Mesodermal cell (in vitro differentiated cells): ENCODE measurements around the gene PICALM. TPM values are rescaled to one million over a fixed set of nuclear protein-coding genes. Genes with fewer than 3 reads are reported as not detected.

Experiments used
- H3K27ac ChIP-seq: 2 replicates; pipeline ENCODE4 v1.7.0; 2013; ENCODE audit warnings: mild to moderate bottlenecking, low read depth, low read length, moderate library complexity; ENCODE audit not compliant: severe bottlenecking
- H3K36me3 ChIP-seq: 2 replicates; pipeline ENCODE4 v1.7.1; 2013; ENCODE audit warnings: mild to moderate bottlenecking, low read length, moderate library complexity; ENCODE audit not compliant: control insufficient read depth, insufficient read depth
- H3K4me1 ChIP-seq: one replicate; pipeline ENCODE4 v1.7.1; 2013; ENCODE audit warnings: mild to moderate bottlenecking, low read length; ENCODE audit not compliant: insufficient read depth, control insufficient read depth, poor library complexity, severe bottlenecking
- H3K4me3 ChIP-seq: 2 replicates; pipeline ENCODE4 v1.7.0; 2013; ENCODE audit warnings: low read length, control low read depth, mild to moderate bottlenecking; ENCODE audit not compliant: insufficient read depth, poor library complexity, severe bottlenecking; ENCODE audit errors: extremely low read depth
- H3K9me3 ChIP-seq: 2 replicates; pipeline ENCODE4 v1.7.1; 2013; ENCODE audit warnings: mild to moderate bottlenecking, low read length, moderate library complexity; ENCODE audit not compliant: control insufficient read depth
- WGBS, 2 experiments: methylation state at CpG; one replicate each; pipeline ENCODE4 v1.1.5; 2013; ENCODE audit warnings: missing lambda C conversion rate in 2 of 2; ENCODE audit not compliant: insufficient coverage in 2 of 2; 5-methylcytosine and 5-hydroxymethylcytosine counted together
- polyA plus RNA-seq, 2 experiments: library from polyadenylated mRNA; stranded (reverse); fragments of 50-300 nt; gene quantifications; one replicate each; pipeline ENCODE4 v1.2.3, GENCODE V29; 2013

The PICALM gene, protein sequence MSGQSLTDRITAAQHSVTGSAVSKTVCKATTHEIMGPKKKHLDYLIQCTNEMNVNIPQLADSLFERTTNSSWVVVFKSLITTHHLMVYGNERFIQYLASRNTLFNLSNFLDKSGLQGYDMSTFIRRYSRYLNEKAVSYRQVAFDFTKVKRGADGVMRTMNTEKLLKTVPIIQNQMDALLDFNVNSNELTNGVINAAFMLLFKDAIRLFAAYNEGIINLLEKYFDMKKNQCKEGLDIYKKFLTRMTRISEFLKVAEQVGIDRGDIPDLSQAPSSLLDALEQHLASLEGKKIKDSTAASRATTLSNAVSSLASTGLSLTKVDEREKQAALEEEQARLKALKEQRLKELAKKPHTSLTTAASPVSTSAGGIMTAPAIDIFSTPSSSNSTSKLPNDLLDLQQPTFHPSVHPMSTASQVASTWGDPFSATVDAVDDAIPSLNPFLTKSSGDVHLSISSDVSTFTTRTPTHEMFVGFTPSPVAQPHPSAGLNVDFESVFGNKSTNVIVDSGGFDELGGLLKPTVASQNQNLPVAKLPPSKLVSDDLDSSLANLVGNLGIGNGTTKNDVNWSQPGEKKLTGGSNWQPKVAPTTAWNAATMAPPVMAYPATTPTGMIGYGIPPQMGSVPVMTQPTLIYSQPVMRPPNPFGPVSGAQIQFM
- 226 TPM for polyA plus RNA-seq (2013, experiment 1 of 2)
- 234 TPM for polyA plus RNA-seq (2013, experiment 2 of 2)

DNA sequence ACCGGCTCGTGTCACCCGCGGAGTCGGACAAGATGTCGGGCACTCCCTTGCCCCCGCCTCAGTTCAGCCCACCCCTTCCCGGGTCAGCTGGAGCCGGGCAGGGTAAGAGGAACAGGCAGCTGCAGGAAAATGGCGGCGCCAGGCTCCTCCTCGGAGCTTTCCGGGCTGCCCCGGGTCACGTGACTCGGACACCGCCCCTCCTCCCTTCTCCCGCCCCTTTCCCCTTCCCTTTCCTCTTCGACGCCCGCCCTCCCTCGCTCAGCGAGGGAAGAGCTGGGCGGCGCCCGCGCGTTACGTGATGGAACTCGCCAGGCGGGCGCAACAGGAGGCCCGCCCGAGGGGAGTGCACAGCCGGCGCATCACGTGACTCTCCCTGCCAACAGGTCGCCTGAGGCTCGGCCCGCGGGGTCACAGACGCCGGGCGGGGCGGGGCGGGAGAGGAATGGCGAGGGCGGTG is at the start of gene PICALM:
Gene PICALM, minus strand, starts transcription at position 134 of the 457 bp plus-strand sequence. CDS start 304 bp downstream, outside the sequence.
- peaks cover 21% of the 10 kb centered on the region for H3K4me1 ChIP-seq
- WGBS, 2 experiments = 0% methylated on average over 8 to 23 of the region's 48 CpGs
- H3K36me3 ChIP-seq = no peaks in the 10 kb centered on the region
- no peaks in the 10 kb centered on the region for H3K9me3 ChIP-seq
- peak within 1 kb of the TSS; percentile 96 for H3K4me3 ChIP-seq
- H3K27ac ChIP-seq = peak within 1 kb of the TSS; percentile 100

DNA sequence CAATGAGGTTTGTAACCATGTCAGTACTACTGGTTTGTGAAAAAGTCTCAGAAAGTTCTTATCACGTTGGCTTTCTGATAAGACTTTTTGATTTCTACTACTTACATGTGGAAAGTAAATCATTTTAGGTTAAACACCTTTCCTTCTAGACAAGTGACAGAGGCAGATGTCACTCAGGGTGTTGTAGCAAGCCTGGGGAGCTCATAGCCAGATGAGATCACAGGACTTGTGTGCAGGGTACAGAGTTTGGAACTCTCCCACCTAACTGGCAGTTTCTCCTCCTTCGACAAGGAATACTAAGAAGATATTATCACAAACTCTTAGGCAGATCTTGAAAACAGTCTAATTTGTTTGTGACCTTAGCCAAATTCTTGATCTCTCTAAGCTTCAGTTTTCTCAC is 49.4 kb upstream of the PICALM start:
- Histone ChIP-seq H3K4me3 (no peak overlapping the region), H3K36me3 (no peaks in the 10 kb centered on the region), H3K27ac (no peak overlapping the region), H3K9me3 (no peaks in the 10 kb centered on the region), H3K4me1 (peaks cover 4% of the 10 kb centered on the region)
- WGBS, 2 experiments = 80 to 100% methylated on average over 1 to 2 of the region's 2 CpGs

DNA sequence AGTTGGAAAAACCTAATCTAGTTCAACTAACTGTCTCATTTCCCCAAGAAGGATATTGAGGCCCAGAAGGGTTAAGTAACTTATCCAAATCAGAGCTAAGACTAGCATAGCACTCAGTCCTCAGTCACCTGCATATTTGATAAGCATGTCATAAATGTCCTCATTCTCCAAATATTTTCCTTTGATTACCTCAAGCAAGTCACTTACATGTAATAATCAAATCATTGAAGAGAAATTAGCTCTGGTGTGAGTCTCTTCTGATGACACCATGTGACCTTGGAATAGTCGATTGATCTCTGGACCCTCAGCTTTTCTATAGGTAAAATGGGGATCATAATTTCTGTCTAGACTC is 48.8 kb upstream of the PICALM start:
- no peak overlapping the region for H3K27ac ChIP-seq
- H3K9me3 ChIP-seq = no peaks in the 10 kb centered on the region
- peaks cover 4% of the 10 kb centered on the region for H3K4me1 ChIP-seq
- H3K36me3 ChIP-seq = no peaks in the 10 kb centered on the region
- 100% methylated on average over 1 of the region's 1 CpG for WGBS, 2 experiments
- no peak overlapping the region for H3K4me3 ChIP-seq

- Histone ChIP-seq H3K27ac (no peak overlapping the region), H3K4me1 (peaks cover 4% of the 10 kb centered on the region), H3K9me3 (no peaks in the 10 kb centered on the region), H3K36me3 (no peaks in the 10 kb centered on the region), H3K4me3 (no peak overlapping the region)
- 94% methylated on average over 2 of the region's 5 CpGs; no CpG with 5 or more reads in 1 of the 2 experiments for WGBS, 2 experiments
These were observed 48.3 kb upstream of the PICALM start for GRCh38 chr11:86117001-86117711.

DNA sequence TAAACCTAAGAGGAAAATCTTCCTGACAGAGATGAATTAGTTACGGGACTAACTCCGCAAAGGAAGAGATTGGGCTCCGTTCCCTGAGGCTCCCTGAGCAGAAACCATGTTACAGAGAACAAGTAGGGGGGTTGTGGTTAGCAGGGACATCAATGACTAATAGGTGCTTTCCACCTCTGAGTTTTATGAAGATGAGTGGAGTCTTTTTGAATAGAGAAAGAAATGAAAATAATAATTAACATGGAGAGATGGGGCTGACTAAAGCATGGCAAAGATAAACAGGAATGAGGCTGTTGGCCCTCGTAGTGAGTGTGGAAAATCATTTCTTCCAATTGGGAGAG is 47.5 kb upstream of the PICALM start:
- Histone ChIP-seq H3K27ac (no peak overlapping the region), H3K9me3 (no peaks in the 10 kb centered on the region), H3K36me3 (no peaks in the 10 kb centered on the region), H3K4me1 (peaks cover 4% of the 10 kb centered on the region), H3K4me3 (no peak overlapping the region)
- WGBS, 2 experiments = 88 to 92% methylated on average over 4 of the region's 4 CpGs

DNA sequence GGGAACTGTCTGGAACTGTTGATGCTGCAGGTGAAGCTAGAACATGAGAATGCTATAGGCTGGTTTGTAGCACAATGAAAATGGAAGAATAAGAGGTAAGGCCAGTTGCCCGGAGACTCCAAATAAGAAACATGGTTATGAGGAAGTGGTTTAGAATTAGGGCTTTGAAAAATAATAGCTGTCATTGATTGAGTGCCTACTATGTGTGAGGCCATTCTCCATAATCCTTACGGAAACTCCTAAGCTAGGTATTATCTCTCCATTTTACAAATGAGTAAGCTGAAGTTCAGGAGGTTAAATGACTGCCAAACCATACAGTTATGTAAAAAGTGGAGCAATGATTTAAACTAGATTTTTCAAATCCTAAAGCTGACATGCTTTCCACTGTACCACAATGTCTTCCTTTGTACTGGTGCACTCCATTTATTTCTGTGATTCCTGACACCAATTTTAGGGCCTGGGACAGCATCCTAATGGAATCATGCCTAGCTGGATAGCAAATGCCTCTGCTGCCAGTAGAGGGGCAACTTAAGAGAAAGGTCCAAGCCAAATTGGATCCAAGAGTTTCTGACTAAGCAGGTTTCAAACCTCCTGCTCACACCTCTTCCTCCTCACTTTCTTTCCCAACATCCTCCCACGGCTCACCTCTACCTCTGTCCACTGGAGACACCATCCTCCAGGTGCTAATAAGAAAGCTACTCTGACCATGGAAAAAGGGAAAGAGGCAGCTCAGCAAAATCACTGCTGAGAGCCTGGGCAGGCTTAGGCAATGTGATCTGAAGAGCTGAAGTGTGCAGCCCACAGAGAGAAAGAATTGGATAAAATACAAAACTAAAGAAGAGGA is 46.9 kb upstream of the PICALM start:
- no peaks in the 10 kb centered on the region for H3K36me3 ChIP-seq
- H3K4me1 ChIP-seq = peaks cover 4% of the 10 kb centered on the region
- H3K27ac ChIP-seq = no peak overlapping the region
- H3K9me3 ChIP-seq = no peaks in the 10 kb centered on the region
- no peak overlapping the region for H3K4me3 ChIP-seq
- 90 to 95% methylated on average over 1 to 2 of the region's 3 CpGs for WGBS, 2 experiments

GRCh38 chr11:86108890-86109638 is 40.2 kb upstream of the PICALM start:
- H3K4me1 ChIP-seq = no peaks in the 10 kb centered on the region
- H3K27ac ChIP-seq = no peak overlapping the region
- WGBS, 2 experiments = 94 to 96% methylated on average over 6 to 7 of the region's 13 CpGs
- H3K36me3 ChIP-seq = no peaks in the 10 kb centered on the region
- H3K4me3 ChIP-seq = no peak overlapping the region
- H3K9me3 ChIP-seq = peaks cover 9% of the 10 kb centered on the region

- no peak overlapping the region for H3K4me3 ChIP-seq
- 95% methylated on average over 2 of the region's 3 CpGs; no CpG with 5 or more reads in 1 of the 2 experiments for WGBS, 2 experiments
These were observed 39.3 kb upstream of the PICALM start for GRCh38 chr11:86108191-86108590.

GRCh38 chr11:86106916-86107315 is 38.0 kb upstream of the PICALM start:
- no CpG with 5 or more reads among the region's 2 CpGs for WGBS, 2 experiments
- peaks cover 9% of the 10 kb centered on the region for H3K9me3 ChIP-seq
- H3K4me1 ChIP-seq = no peaks in the 10 kb centered on the region
- no peaks in the 10 kb centered on the region for H3K36me3 ChIP-seq
- no peak overlapping the region for H3K27ac ChIP-seq
- H3K4me3 ChIP-seq = no peak overlapping the region

More at GRCh38 chr11:86108191-86108590, 39.3 kb upstream of the PICALM start:
- H3K9me3 ChIP-seq = peaks cover 9% of the 10 kb centered on the region
- H3K4me1 ChIP-seq = no peaks in the 10 kb centered on the region
- no peak overlapping the region for H3K27ac ChIP-seq
- no peaks in the 10 kb centered on the region for H3K36me3 ChIP-seq
